A172 (cell line): ENCODE measurements around the gene CCDC88A. TPM values are rescaled to one million over a fixed set of nuclear protein-coding genes. Genes with fewer than 3 reads are reported as not detected.
"Not testable (repeated sequence)": the region's sequence is repeated elsewhere in the genome, so short reads cannot be mapped to it uniquely, and the experiment has no call there.

Experiments used
- DNase-seq: peaks from one replicate; pipeline ENCODE4 v3.0.0-alpha.2; 2015; ENCODE audit warnings: low spot score
- total RNA-seq: library from RNA; depleted of rRNA; stranded (reverse); fragments of >200 nt; shearing (Covaris generic); gene quantifications from 2 replicates; pipeline ENCODE4 v1.2.3, GENCODE V29; 2014

The CCDC88A gene
- total RNA-seq, 1 experiment from 2014 or later, result 67.9 TPM

DNA sequence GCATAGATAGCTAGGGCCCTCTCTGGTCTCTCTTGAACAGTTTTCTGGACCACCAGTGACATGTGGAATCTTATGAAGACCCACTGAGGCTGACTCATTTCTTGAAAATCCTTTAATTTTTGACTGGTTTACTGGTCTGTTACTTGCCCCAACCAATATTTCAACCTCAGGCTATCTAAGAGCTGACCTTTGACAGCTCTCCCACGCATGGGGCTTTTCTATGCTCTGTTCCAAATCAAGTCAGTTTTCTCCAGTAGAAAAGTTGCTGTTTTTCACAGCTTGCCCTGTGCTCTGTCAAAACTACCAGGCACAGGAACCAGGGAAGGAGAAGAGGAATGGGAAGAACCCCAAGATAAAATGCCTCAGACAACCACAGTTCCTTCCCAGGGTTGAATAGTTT is 104.7 kb downstream of the CCDC88A start:
- DNase-seq, result no peak

DNA sequence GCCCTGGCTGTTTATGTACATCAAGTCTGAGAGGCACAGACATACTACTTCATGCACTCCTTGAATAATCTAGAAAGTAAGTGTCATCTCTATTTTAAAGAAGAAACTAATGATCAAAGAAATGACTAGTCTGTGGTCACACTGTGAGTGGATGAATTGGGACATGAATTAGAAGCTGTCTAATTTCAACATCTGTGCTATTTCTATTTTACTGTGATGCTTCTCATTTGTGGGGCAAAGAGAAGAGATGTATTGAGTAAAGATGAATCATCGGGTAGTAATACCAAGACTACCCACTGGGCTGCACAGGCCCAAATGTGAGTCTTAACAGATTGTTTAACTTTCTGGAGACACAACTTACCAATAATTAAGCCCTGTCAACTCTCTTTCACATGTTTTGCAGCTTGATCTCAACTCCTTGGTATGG is 108.2 kb downstream of the CCDC88A start:
- DNase-seq, result peak; percentile 45

DNA sequence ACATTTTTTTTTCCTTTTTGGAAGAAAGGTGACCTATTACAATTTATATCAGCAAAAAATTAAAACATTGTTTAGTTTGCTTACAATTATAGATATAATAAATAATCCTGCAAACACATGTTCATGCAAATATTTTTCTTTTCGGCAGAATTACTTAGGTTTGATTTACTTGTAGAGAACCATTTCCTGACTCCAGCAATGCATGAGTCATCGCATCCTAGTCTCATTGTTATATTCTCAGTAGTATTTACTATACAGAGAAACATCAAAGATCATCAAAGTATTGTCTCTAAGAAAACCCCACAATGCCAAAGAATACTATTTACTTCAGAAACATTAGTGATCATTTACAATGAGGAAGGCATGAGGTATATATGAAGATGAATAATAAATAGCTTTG is 110.2 kb downstream of the CCDC88A start:
- peak; percentile 48 for DNase-seq

DNA sequence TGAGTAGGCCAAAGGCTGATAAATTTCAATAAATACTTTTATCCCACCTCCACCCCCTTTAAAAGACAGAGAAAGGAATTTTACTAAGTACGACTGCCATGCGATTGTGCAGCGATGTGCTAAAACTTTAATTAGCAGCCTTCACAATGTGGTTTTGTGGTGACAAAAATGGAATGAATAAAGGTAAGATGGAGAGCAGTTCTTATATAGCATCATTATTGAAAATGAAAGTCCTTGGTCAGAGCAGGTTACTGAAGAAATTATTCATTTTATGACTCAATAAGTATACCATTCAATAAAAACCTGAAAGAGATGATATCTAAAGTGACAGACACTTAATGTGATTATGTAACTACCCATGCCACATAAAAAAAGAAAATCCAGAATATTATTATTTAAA is 117.4 kb downstream of the CCDC88A start:
- no peak for DNase-seq

DNA sequence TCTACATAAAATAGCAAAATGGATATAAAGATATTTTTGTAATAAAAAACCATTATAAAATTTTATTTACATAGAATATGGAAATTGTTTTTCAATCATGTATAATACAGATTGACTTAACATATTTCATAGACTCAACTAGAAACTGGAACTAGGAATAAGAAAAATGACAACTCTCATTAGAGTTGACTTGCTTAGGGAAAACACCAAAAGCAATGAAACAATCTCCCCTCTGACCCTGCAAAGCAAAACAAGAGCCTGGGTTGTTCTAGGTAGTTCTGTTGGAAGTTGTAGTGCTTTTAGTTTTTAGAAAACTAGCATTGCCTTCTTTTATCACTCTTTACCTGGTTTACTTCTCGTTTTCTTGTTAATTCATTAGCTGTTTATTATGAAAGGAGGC is 118.4 kb downstream of the CCDC88A start:
- no peak for DNase-seq

DNA sequence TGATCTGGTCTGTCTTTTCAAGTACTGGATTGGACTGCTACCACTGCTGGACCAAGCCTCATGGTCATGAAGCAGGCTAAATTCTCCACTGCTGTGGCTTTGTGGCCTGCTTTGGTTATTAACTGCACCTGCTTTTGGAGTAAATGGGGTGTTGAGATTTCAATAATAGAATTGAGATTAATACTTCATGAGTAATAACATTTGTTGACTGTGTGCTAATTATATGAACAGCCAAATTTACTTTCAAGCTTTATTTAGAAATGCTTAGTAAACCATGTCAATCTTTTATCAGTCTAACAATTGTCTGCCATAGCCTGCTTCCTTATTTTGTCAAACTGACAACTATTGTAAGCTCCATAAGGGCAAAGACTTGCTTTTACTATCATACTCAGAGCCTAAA is 123.3 kb downstream of the CCDC88A start:
- DNase-seq, result no peak

DNA sequence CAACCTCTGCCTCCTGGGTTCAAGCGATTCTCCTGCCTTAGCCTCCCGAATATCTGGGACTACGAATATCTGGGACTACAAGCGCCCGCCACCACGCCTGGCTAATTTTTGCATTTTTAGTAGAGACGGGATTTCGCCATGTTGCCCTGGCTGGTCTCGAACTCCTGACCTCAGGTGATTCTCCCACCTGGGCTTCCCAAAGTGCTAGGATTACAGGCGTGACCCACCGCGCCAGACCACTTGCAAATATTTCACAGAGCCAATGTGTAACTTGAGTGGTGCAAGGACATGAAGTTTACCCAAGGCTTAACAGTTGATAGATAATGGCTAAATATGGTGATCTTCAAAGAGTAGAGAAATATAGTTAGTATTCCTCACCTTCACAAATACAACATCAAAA is 136.6 kb downstream of the CCDC88A start:
- no peak for DNase-seq

DNA sequence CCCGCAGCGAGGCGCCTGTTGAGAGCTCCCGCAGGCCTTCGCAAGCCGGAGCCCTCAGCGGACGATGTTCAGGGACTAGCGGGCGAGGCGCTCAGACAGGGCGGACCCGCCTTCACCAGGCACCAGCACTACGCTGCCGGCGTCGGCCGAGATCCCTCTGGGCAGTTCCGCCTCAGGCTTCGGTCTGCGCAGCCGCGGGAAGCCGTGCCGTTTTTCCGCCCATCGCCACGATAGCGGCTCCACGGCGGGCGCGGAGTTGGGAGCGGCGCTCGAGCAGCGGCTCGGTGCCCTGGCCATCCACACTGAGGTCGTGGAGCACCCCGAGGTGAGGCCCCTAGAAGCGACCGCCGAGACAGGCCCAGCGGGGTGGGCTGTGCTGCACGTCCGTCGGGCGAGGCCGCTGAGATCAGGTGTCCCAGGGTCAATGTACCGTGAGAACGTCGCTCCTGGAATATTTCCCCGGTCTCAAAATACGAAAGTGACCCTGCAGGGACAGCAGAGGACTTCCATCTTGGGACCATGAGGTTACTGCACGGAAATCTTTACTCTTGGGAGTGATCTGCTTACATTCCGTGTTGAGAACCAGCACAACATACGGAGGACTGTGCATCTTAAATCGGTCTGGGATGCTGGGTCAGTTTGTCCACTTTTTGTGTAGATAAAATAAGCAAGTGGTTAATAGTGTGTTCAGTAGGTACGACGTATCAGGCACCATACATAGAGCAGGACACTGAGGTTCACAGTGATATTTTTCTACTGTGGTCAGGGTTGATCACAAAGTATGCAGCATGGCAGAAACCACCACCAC is 137.3 kb downstream of the CCDC88A start:
- DNase-seq, result peak; percentile 52

DNA sequence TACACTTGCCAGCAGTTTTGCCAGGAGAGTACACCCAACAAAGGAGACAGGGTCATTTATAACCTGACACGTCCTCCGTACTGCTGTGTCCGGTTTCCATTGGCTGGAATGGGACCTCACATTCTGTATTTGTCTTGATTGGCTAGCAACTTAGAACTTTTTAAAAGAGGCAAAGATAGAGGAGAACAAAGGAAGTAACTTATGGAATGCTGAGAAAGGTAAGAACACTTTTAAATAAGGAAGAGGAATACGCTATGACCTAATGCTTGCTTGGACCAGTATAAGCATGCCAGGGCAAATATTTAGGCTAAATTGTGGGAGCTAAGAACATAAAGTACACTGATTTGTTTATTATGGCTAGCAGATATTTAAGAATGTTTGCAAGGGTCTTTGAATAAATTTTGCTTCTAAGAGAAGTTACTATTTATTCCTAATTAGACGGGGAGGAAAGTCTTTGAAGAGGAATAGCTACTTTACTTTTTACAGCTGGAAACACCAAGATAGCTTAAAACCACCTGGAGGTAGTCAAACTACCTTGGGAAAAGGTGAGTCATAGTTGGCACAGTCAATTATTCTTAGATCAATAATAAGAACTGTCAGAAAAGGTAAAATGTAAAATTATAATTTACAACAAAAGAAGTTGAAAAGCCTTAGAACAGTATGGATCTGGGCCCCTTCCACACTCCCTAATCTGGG is 138.7 kb downstream of the CCDC88A start:
- not testable (repeated sequence) for DNase-seq

DNA sequence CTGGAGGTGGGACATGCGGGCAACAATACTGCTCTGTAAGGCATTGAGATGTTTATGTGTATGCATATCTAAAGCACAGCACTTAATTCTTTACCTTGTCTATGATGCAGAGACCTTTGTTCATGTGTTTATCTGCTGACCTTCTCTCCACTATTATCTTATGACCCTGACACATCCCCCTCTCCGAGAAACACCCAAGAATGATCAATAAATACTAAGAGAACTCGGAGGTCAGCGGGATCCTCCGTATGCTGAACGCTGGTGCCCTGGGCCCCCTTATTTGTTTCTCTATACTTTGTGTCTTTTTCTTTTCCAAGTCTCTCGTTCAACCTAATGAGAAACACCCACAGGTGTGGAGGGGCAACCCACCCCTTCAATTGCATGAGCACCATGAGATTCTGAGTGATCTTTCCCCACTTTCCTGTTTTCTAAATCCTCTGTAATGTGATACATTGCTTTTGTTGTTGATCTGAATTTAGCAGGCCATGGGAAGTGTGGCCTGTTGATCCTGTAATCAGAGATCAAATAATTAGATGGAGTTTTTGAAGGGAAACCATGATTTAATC is 139.7 kb downstream of the CCDC88A start:
- DNase-seq, result not testable (repeated sequence)

DNA sequence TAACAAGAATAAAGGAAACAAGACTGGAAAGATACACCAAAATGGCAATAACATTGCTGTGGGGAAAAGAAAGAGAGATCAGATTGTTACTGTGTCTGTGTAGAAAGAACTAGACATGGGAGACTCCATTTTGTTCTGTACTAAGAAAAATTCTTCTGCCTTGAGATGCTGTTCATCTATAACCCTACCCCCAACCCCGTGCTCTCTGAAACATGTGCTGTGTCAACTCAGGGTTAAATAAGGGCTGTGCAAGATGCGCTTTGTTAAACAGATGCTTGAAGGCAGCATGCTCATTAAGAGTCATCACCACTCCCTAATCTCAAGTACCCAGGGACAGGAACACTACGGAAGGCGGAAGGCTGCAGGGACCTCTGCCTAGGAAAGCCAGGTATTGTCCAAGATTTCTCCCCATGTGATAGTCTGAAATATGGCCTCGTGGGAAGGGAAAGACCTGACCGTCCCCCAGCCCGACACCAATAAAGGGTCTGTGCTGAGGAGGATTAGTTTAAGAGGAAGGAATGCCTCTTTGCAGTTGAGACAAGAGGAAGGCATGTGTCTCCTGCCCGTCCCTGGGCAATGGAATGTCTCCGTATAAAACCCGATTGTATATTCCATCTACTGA is 140.3 kb downstream of the CCDC88A start:
- DNase-seq, result not testable (repeated sequence)

DNA sequence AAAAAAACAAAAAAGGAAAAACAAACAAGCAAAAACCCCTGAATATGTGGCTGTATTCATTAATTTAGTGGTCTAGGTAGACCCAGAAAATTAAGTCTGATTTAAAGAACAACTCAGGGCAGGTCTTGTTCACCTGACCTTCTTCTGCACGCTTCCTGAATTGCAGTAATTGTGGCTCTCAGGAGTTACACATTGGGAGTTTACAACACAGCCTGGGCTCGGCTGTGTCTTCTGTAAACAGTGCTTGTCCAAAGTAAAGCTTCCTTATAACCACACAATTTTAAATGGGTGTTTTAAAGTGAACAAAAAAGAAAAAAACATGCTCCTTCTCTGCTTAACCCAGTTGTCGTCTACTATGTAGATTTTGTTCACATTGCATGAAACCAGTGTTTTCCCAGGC is 142.3 kb downstream of the CCDC88A start:
- DNase-seq, result no peak

DNA sequence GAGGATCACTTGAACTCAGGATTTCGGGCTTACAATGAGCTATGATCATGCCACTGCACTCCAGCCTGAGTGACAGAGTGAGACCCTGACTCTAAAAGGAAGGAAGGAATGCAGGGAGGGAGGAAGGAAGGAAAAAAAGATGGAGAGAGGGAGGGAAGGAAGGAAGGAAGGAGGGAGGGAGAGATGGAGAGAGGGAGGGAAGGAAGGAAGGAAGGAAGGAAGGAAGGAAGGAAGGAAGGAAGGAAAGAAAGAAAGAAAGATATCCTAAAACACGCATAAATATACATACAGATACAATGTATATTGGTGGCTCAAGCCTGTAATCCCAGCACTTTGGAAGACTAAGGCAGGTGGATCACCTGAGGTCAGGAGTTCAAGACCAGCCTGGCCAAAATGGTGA is 145.3 kb downstream of the CCDC88A start:
- not testable (repeated sequence) for DNase-seq

DNA sequence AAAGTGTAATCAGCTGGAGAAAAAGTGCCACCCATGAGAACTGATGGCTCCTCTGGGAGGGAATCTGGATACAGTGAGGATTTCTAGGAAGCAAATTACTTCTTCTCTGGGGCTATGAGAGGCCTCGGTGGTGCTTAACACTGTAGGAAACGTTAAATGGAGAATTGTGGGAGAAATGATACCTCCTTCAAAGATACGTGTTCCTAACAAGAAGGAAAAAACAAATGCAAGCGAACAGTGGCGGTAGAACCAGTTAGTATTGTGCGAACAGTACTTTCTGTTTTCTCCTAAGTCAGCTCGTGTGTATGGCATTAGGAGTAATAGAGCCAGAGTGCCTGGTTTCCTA is 150.0 kb downstream of the CCDC88A start:
- peak; percentile 16 for DNase-seq

DNA sequence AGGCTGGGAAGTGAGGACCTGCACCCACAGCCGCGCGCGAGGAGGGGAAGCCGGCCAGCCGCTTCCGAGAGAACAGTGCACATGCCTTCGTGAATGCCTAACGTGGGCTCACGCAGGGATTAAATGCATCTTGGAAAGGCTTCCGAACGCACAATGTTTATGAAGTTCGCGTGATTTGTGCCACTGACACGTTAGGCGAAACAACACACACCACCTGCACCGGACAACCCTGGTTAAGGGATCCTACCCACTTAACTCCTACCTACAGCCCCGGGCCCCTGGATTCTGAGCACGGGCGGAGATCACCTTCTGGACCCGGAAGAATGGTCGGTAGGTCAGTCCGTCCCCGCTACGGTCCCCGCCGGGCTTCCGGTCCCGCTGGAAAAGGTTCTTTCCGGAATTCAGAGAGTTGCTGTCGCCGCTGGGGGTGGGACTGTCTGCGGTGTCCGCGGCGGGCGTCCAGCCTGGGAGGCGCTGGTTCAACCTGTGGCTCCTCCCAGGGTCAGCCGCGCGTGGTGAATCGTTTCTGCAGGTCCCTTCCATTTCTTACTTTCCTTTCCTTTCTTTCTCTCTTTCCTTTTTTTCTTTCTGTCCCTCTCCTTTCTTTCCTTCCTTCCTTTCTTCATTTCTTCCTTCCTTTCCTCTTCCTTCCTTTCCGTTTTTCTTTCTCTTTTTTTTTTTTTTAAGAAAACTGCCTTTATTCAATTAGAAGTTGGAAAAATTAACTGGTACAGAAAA is 150.6 kb downstream of the CCDC88A start, which contains the start of gene MTIF2:
Gene MTIF2, minus strand, starts transcription at position 325 of the 738 bp plus-strand sequence. CDS start 5,373 bp downstream, outside the sequence.
- peak; percentile 93 for DNase-seq

DNA sequence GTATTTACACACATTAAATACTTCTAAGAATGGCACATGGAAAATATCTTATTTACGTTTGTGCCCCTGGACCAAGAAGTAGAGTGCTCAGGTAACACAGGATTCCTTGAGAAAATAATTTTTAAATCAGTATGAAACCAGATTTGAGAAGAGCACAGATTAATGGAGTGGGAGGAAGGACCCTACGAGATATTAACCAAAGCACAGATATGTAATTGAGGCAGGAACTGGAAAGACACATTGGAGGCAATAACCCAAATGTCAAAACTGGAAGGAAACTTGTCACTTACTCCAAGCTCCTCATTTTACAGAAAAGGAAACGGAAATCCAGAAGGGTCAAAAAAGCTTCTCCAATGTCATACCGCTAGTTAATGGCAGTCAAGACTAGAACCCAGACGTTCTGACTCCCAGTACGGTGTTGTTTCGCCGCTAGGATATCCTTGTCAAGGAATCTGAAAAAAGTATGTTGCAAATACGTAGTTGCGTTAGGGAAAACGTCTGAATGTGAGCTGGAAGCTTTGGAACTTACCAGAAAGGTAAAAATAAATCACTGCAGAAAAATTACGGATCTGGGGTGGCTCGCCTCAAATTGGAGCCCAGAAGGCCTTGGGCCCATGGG is 151.3 kb downstream of the CCDC88A start:
- DNase-seq, result no peak

DNA sequence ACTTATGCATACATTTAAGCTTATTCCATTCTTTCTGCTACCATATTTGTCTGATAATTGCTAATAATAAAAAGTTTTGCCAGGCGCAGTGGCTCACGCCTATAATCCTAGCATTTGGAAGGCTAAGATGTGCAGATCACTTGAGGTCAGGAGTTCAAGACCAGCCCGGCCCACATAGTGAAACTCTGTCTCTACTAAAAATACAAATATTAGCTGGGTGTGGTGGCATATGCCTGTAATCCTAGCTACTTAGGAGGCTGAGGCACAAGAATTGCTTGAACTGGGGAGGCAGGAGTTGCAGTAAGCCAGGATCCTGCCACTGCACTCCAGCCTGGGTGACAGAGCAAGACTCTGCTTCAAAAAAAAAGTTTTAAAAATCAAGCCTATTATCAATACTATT is 160.1 kb downstream of the CCDC88A start:
- DNase-seq, result not testable (repeated sequence)

DNA sequence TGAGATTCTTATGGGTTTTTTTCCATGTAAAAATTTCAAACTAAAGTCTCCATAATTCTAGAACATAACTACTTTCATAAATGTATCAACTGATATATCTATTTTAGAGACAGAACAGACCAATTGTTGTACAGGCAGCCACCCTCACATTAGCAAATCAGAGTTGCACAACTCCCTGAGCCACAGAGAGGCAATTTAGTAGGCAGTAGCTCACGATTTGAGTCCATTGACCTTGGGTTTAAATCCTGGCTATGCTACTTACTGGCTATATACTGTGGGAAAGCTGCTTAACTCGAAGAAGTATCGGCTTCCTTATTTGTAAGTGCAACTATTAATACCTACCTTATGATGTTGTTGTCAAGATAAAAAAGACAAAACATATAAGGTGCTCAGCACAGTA is 166.8 kb downstream of the CCDC88A start:
- DNase-seq, result no peak

DNA sequence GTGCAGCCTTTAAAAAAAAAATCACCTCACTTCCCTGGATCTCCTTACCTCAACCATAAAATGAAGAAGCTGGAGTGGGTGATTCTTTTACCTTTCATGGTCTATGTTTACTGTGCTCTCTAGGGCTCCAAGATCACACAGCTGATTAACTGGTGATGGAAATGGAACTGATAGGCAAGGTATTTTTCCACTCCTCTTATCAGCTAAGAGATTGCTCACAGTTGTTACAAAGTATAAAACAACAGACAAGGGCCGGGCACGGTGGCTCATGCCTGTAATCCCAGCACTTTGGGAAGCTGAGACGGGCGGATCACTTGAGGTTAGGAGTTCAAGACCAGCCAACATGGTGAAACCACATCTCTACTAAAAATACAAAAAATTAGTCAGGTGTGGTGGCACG is 172.6 kb downstream of the CCDC88A start:
- DNase-seq, result no peak

DNA sequence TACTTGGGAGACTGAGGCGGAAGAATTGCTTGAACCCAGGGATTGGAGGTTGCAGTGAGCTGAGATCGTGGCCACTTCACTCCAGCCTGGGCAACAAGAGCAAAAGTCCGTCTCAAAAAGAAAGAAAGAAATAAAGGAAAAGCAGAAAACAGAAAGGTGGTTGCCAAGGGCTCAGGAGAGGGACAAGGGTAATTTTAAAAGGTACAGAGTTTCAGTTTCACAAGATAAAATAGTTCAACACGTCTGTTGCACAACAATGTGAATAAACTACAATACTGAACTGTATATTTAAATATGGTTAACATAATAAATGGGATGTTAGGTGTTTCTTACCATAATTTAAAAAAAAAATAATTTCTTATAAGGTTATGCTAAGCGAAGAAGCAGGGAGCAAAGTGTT is 174.2 kb downstream of the CCDC88A start:
- no peak for DNase-seq

DNA sequence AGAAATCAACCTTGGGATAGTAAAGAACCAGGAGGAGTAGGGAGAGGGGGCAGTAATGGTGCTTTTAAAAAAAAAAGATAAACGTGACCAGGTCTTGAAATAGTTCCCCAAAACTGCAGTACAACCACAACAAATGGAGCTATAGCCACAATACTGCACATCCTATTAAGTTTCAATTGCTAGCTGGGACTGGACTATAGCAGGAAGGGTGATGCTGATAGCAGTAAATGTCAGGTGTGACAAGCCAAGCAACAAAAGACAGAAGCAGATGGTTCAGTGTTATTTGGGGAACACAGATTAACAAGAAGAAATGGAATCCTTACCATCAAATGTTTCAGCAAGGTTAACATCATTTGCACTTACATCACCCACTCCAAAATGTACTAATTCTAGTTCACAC is 177.0 kb downstream of the CCDC88A start:
- no peak for DNase-seq
